Neural progenitor cell (in vitro differentiated cells): ENCODE data around the gene BRINP3. TPM values are rescaled to one million over a fixed set of nuclear protein-coding genes. Genes with fewer than 3 reads are reported as not detected.

Experiments used
- DNase-seq: peaks from one replicate; pipeline ENCODE4 v3.0.0-alpha.2; 2016; ENCODE audit warnings: low spot score
- H2AFZ ChIP-seq: fragments of 200-600 bp; sonication (generic); replicated peaks from 2 replicates; pipeline ENCODE4 v1.6.1; 2016; ENCODE audit warnings: antibody characterized with exemption
- H3F3A ChIP-seq: fragments of 200-600 bp; sonication (generic); 2 replicates; pipeline ENCODE4 v1.6.1; 2016; ENCODE audit warnings: antibody characterized with exemption, low read depth
- H3K27ac ChIP-seq: fragments of 200-600 bp; sonication (generic); 2 replicates; pipeline ENCODE4 v1.5.1; 2016; ENCODE audit warnings: mild to moderate bottlenecking
- H3K27me3 ChIP-seq: fragments of 200-600 bp; sonication (generic); 2 replicates; pipeline ENCODE4 v1.6.1; 2016; ENCODE audit warnings: mild to moderate bottlenecking, moderate library complexity
- H3K36me3 ChIP-seq: fragments of 200-600 bp; sonication (generic); 2 replicates; pipeline ENCODE4 v1.5.1; 2016
- H3K4me1 ChIP-seq: fragments of 200-600 bp; sonication (generic); 2 replicates; pipeline ENCODE4 v1.6.1; 2016; ENCODE audit warnings: mixed run types
- H3K4me2 ChIP-seq: fragments of 200-600 bp; sonication (generic); 2 replicates; pipeline ENCODE4 v1.6.1; 2016
- H3K4me3 ChIP-seq: fragments of 200-600 bp; sonication (generic); 2 replicates; pipeline ENCODE4 v1.5.1; 2016
- H3K79me2 ChIP-seq: fragments of 200-600 bp; sonication (generic); 2 replicates; pipeline ENCODE4 v1.6.1; 2016; ENCODE audit warnings: low read depth
- H3K9ac ChIP-seq: fragments of 200-600 bp; sonication (generic); 2 replicates; pipeline ENCODE4 v1.6.1; 2016
- H3K9me3 ChIP-seq: fragments of 200-600 bp; sonication (generic); 2 replicates; pipeline ENCODE4 v1.5.1; 2016; ENCODE audit warnings: low read depth
- H4K20me1 ChIP-seq: fragments of 200-600 bp; sonication (generic); 2 replicates; pipeline ENCODE4 v1.6.1; 2016; ENCODE audit warnings: low read depth
- H3K27ac Mint-ChIP-seq: 3 replicates; pipeline ENCODE4 v1.8.0; 2021; ENCODE audit warnings: mixed read lengths
- H3K27me3 Mint-ChIP-seq: 2 replicates; pipeline ENCODE4 v1.8.0; 2022; ENCODE audit warnings: low read depth, mild to moderate bottlenecking, inconsistent platforms, moderate library complexity, mixed read lengths; ENCODE audit not compliant: insufficient read depth
- H3K36me3 Mint-ChIP-seq: 3 replicates; pipeline ENCODE4 v1.8.0; 2021; ENCODE audit warnings: mixed read lengths
- H3K4me1 Mint-ChIP-seq: 3 replicates; pipeline ENCODE4 v1.8.0; 2021; ENCODE audit warnings: mixed read lengths
- H3K4me3 Mint-ChIP-seq: 3 replicates; pipeline ENCODE4 v1.8.0; 2021; ENCODE audit warnings: mild to moderate bottlenecking, moderate library complexity, mixed read lengths
- H3K9me3 Mint-ChIP-seq: 3 replicates; pipeline ENCODE4 v1.8.0; 2020; ENCODE audit warnings: mixed read lengths
- EZH2 ChIP-seq: fragments of 200-600 bp; sonication (generic); IDR thresholded peaks from 2 replicates; pipeline ENCODE4 v1.6.1; 2017; ENCODE audit warnings: antibody characterized with exemption, mild to moderate bottlenecking, moderate library complexity
- EZH2phosphoT487 ChIP-seq: fragments of 200-600 bp; sonication (generic); IDR thresholded peaks from 2 replicates; pipeline ENCODE4 v1.6.1; 2017; ENCODE audit warnings: antibody characterized with exemption
- total RNA-seq: library from RNA; depleted of rRNA; stranded (reverse); fragments of >200 nt; gene quantifications from 2 replicates; pipeline ENCODE4 v1.2.3, GENCODE V29; 2015; ENCODE audit warnings: low replicate concordance
- TF ChIP-seq, protein P1 (sequence below): fragments of 200-600 bp; sonication (generic); IDR thresholded peaks from 2 replicates; pipeline ENCODE4 v1.5.1; 2017; ENCODE audit warnings: antibody characterized with exemption, mild to moderate bottlenecking

Gene BRINP3
- total RNA-seq, 1 donor from 2014 or later, result not detected

DNA sequence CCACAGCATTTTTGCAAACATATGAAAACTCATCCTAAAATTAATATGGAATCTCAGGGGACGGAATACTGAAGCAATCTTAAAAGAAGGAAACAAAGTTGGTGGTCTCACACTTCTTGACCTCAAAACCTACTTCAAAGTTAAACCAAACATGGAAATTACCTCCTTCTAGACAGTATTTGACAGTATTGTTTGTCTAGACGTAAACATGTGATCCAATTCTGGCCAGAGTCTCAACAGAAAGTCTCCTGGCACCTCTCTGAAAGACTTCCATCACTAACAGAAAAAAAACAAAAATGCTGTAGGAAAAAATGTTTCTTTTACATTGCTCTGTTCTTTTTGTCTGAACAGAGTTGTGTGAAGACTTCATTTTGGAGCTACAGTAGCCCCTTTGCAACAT, 99.7 kb downstream of the BRINP3 start:
- TF ChIP-seq EZH2 (no peak), EZH2phosphoT487 (no peak)
- TF ChIP-seq, protein P1, sequence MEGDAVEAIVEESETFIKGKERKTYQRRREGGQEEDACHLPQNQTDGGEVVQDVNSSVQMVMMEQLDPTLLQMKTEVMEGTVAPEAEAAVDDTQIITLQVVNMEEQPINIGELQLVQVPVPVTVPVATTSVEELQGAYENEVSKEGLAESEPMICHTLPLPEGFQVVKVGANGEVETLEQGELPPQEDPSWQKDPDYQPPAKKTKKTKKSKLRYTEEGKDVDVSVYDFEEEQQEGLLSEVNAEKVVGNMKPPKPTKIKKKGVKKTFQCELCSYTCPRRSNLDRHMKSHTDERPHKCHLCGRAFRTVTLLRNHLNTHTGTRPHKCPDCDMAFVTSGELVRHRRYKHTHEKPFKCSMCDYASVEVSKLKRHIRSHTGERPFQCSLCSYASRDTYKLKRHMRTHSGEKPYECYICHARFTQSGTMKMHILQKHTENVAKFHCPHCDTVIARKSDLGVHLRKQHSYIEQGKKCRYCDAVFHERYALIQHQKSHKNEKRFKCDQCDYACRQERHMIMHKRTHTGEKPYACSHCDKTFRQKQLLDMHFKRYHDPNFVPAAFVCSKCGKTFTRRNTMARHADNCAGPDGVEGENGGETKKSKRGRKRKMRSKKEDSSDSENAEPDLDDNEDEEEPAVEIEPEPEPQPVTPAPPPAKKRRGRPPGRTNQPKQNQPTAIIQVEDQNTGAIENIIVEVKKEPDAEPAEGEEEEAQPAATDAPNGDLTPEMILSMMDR, result no peak
- Histone ChIP-seq H3K27ac (no peak overlapping the region), H3K79me2 (no peaks in the 10 kb centered on the region), H3K4me2 (no peak overlapping the region), H3K27me3 (no peaks in the 10 kb centered on the region), H3K4me1 (no peaks in the 10 kb centered on the region), H2AFZ (peak overlapping the region; percentile 26), H3F3A (no peaks in the 10 kb centered on the region), H4K20me1 (no peaks in the 10 kb centered on the region), H3K4me3 (no peak overlapping the region), H3K9ac (no peak overlapping the region), H3K9me3 (no peaks in the 10 kb centered on the region), H3K36me3 (no peaks in the 10 kb centered on the region)
- Mint-ChIP-seq H3K27ac (no peak overlapping the region), H3K4me1 (no peaks in the 10 kb centered on the region), H3K4me3 (no peak overlapping the region), H3K9me3 (no peaks in the 10 kb centered on the region), H3K36me3 (no peaks in the 10 kb centered on the region), H3K27me3 (no peaks in the 10 kb centered on the region)
- DNase-seq, result no peak

DNA sequence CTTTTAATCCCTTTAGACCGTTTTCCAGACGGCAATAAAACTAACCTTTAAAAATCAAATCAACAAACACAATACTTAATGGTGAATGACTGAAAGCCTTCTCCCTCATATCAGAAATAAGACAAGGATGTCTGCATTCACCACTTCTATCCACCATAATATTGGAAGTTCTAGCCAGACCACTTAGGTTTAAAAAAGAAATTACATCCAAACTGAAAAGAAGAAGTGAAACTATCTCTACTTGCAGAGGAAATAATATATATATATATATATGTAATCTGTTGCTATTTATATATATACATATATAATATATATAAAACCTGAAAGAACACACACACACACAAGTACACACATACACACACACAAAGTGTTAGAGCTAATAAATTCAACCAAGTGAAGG, 100.4 kb downstream of the BRINP3 start:
- Histone ChIP-seq H3K36me3 (no peaks in the 10 kb centered on the region), H3K9me3 (no peaks in the 10 kb centered on the region), H2AFZ (no peak overlapping the region), H3K27ac (no peak overlapping the region), H3F3A (no peaks in the 10 kb centered on the region), H3K9ac (no peak overlapping the region), H3K4me3 (no peak overlapping the region), H3K4me1 (no peaks in the 10 kb centered on the region), H3K79me2 (no peaks in the 10 kb centered on the region), H3K27me3 (no peaks in the 10 kb centered on the region), H4K20me1 (no peaks in the 10 kb centered on the region), H3K4me2 (no peak overlapping the region)
- H3K4me3 Mint-ChIP-seq, result no peak overlapping the region
- H3K4me1 Mint-ChIP-seq, result no peaks in the 10 kb centered on the region
- no peaks in the 10 kb centered on the region for H3K27me3 Mint-ChIP-seq
- H3K36me3 Mint-ChIP-seq, result no peaks in the 10 kb centered on the region
- H3K9me3 Mint-ChIP-seq, result no peaks in the 10 kb centered on the region
- H3K27ac Mint-ChIP-seq, result no peak overlapping the region
- no peak for DNase-seq
- TF ChIP-seq, protein P1, result no peak
- TF ChIP-seq EZH2phosphoT487, result no peak
- no peak for TF ChIP-seq EZH2

DNA sequence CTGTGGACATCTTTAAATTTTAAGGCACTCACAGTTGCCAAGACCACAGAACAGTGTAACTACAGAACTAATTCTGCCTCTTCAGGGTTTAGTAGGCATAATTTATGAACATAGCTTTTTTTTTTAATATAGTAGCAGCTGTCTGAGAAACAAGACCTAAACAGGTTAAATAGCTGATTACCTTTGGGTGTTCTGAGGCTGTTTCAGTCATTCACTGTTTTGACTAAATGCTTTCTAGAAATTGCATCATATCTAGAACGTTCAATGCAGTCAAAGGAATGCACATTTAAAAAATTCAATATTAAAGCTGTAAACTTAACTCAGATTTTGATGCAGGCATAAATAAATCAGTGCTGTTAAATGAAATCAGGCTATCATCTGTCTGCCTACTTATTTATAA, 101.6 kb downstream of the BRINP3 start:
- H3K4me2 ChIP-seq, result no peak overlapping the region
- no peaks in the 10 kb centered on the region for H3F3A ChIP-seq
- H3K9me3 Mint-ChIP-seq, result no peaks in the 10 kb centered on the region
- no peak for DNase-seq
- H3K27me3 ChIP-seq, result no peaks in the 10 kb centered on the region
- no peaks in the 10 kb centered on the region for H4K20me1 ChIP-seq
- no peak overlapping the region for H2AFZ ChIP-seq
- no peak overlapping the region for H3K27ac ChIP-seq
- H3K4me3 Mint-ChIP-seq, result no peak overlapping the region
- H3K27ac Mint-ChIP-seq, result no peak overlapping the region
- TF ChIP-seq EZH2phosphoT487 (no peak), EZH2 (no peak)
- TF ChIP-seq, protein P1, result no peak
- no peaks in the 10 kb centered on the region for H3K79me2 ChIP-seq
- no peaks in the 10 kb centered on the region for H3K9me3 ChIP-seq
- H3K4me3 ChIP-seq, result no peak overlapping the region
- H3K9ac ChIP-seq, result no peak overlapping the region
- no peaks in the 10 kb centered on the region for H3K36me3 ChIP-seq
- H3K27me3 Mint-ChIP-seq, result no peaks in the 10 kb centered on the region
- H3K4me1 ChIP-seq, result no peaks in the 10 kb centered on the region
- H3K36me3 Mint-ChIP-seq, result no peaks in the 10 kb centered on the region
- no peaks in the 10 kb centered on the region for H3K4me1 Mint-ChIP-seq
